Suprapubic skin (tissue), 4 donors: ENCODE measurements around the gene MTG2.

ENCODE experiments used
- CTCF ChIP-seq, 2 donors: fragments of 200-600 bp in 1 of 2; fragments of 450-650 bp in 1 of 2; sonication (generic) in 1 of 2; IDR thresholded peaks; one replicate each; pipeline ENCODE4 v1.5.1; 2016 to 2019; ENCODE audit warnings: antibody characterized with exemption in 2 of 2, mild to moderate bottlenecking in 1 of 2, moderate library complexity in 1 of 2
- EP300 ChIP-seq: sonication (generic); formaldehyde crosslinking; IDR thresholded peaks from one replicate; pipeline ENCODE4 v1.6.1; 2017; ENCODE audit warnings: antibody characterized with exemption
- POLR2A ChIP-seq, 2 donors: fragments of 450-650 bp; IDR thresholded peaks; one replicate each; pipeline ENCODE4 v1.6.1; 2017; ENCODE audit warnings: antibody characterized with exemption in 2 of 2, mild to moderate bottlenecking in 2 of 2, moderate library complexity in 2 of 2
- POLR2AphosphoS5 ChIP-seq, 3 donors: sonication (generic); formaldehyde crosslinking; IDR thresholded peaks; one replicate each; pipeline ENCODE4 v1.6.1; 2017; ENCODE audit warnings: antibody characterized with exemption in 3 of 3

GRCh38 chr20:62243906-62244515, 61.2 kb downstream of the MTG2 start:
- TF ChIP-seq POLR2AphosphoS5 (IDR thresholded peaks at IDR 0.05) = no peak
- TF ChIP-seq CTCF (IDR thresholded peaks at IDR 0.05) = no peak
- TF ChIP-seq EP300 = no peak
- TF ChIP-seq POLR2A (IDR thresholded peaks at IDR 0.05) = no peak
